SU-DHL-6 (cell line): ENCODE measurements around the gene CACNB1.
A peak's percentile ranks its signal among the peaks of the same experiment; 100 is the strongest.

Source experiments
- CTCF ChIP-seq: fragments of 200-600 bp; sonication (generic); IDR thresholded peaks from one replicate; pipeline ENCODE4 v1.5.1; 2017; ENCODE audit warnings: antibody characterized with exemption, mild to moderate bottlenecking, low read length, moderate library complexity; ENCODE audit not compliant: insufficient read depth, poor library complexity, severe bottlenecking
- EZH2phosphoT487 ChIP-seq: fragments of 200-600 bp; sonication (generic), shearing (Covaris generic); conservative IDR thresholded peaks from 2 replicates; pipeline ENCODE4 v1.6.1; 2018; ENCODE audit warnings: mild to moderate bottlenecking, antibody characterized with exemption, low read length, moderate library complexity, mixed read lengths

GRCh38 chr17:39235555-39236449 is 38.3 kb upstream of the CACNB1 start:
- TF ChIP-seq CTCF (peak; percentile 83), EZH2phosphoT487 (no peak)
